Measurements from ENCODE around the gene PRDM10. TPM values are rescaled to one million over a fixed set of nuclear protein-coding genes. Genes with fewer than 3 reads are reported as not detected.

PRDM10 gene
- total RNA-seq, 1 experiment from 2014 or later = 9.2 TPM

GRCh38 chr11:129884581-129884980 is 118.1 kb downstream of the PRDM10 start:
- Histone ChIP-seq H3K9me3 (ENCODE audit: control insufficient read depth in 1 of 2, insufficient read depth in 1 of 2, low read depth in 1 of 2, low read length in 2 of 2) (no peaks in the 10 kb centered on the region), H3K4me2 (ENCODE audit: low read length) (no peak overlapping the region), H3K36me3 (ENCODE audit: control insufficient read depth in 1 of 2, insufficient read depth in 2 of 2, low read length in 2 of 2) (peaks cover 67 to 77% of the 10 kb centered on the region in 2 experiments), H3K27me3 (ENCODE audit: insufficient read depth, low read length) (no peaks in the 10 kb centered on the region), H3K9ac (ENCODE audit: low read length) (no peak overlapping the region), H3K79me2 (ENCODE audit: insufficient read depth, low read length) (no peaks in the 10 kb centered on the region; the same call in 1 of the 2 replicates), H3K4me1 (ENCODE audit: control insufficient read depth in 1 of 2, insufficient read depth in 2 of 2, low read length in 2 of 2) (no peaks in the 10 kb centered on the region), H4K20me1 (ENCODE audit: insufficient read depth) (no peaks in the 10 kb centered on the region), H3K4me3 (replicated peaks in 1 of 2; ENCODE audit: low read depth in 1 of 2, low read length in 2 of 2) (no peak overlapping the region), H3K27ac (ENCODE audit: low read depth, low read length) (no peak overlapping the region), H2AFZ (ENCODE audit: low read depth, low read length, poor library complexity, severe bottlenecking) (no peak overlapping the region), H3K9me2 (ENCODE audit: insufficient read depth) (no peaks in the 10 kb centered on the region)
- ATAC-seq (no peak), DNase-seq (ENCODE audit: low read depth, low spot score) (no peak)
- POLR2A ChIA-PET = no interaction called here
- RAD21 ChIA-PET (ENCODE audit: low non-redundant PET in 1 of 2, low total read pairs in 2 of 2, uncharacterized antibody in 2 of 2, unreplicated experiment in 2 of 2) = no interaction called here
- CTCF ChIA-PET = no interaction called here
- TF ChIP-seq MAX (IDR thresholded peaks at IDR 0.05) (no peak), SRF (IDR thresholded peaks at IDR 0.05; ENCODE audit: low read depth) (no peak), TCF7L2 (IDR thresholded peaks at IDR 0.05; ENCODE audit: borderline replicate concordance, extremely low read depth, insufficient read depth, insufficient read length) (no peak), ZFX (IDR thresholded peaks at IDR 0.05) (no peak), EGR1 (IDR thresholded peaks at IDR 0.05; ENCODE audit: low read depth) (no peak), POLR2AphosphoS5 (IDR thresholded peaks at IDR 0.05; ENCODE audit: low read depth, low read length) (no peak), ZNF274 (IDR thresholded peaks at IDR 0.05; ENCODE audit: low read depth, low read length) (no peak), SP1 (IDR thresholded peaks at IDR 0.05; ENCODE audit: low read depth) (no peak)
- TF ChIP-seq, protein P1, sequence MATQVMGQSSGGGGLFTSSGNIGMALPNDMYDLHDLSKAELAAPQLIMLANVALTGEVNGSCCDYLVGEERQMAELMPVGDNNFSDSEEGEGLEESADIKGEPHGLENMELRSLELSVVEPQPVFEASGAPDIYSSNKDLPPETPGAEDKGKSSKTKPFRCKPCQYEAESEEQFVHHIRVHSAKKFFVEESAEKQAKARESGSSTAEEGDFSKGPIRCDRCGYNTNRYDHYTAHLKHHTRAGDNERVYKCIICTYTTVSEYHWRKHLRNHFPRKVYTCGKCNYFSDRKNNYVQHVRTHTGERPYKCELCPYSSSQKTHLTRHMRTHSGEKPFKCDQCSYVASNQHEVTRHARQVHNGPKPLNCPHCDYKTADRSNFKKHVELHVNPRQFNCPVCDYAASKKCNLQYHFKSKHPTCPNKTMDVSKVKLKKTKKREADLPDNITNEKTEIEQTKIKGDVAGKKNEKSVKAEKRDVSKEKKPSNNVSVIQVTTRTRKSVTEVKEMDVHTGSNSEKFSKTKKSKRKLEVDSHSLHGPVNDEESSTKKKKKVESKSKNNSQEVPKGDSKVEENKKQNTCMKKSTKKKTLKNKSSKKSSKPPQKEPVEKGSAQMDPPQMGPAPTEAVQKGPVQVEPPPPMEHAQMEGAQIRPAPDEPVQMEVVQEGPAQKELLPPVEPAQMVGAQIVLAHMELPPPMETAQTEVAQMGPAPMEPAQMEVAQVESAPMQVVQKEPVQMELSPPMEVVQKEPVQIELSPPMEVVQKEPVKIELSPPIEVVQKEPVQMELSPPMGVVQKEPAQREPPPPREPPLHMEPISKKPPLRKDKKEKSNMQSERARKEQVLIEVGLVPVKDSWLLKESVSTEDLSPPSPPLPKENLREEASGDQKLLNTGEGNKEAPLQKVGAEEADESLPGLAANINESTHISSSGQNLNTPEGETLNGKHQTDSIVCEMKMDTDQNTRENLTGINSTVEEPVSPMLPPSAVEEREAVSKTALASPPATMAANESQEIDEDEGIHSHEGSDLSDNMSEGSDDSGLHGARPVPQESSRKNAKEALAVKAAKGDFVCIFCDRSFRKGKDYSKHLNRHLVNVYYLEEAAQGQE (IDR thresholded peaks at IDR 0.05; ENCODE audit: low read depth) = no peak
- intact Hi-C loops (cut with micrococcal nuclease) = no loop called here
- no TSS peak for BruUV-seq (replicated peaks)
